GM03348 (cell line): ENCODE results near the gene LRRFIP2.
"Not testable (repeated sequence)": the region's sequence is repeated elsewhere in the genome, so short reads cannot be mapped to it uniquely, and the experiment has no call there.

Experiments
- DNase-seq: peaks from one replicate; pipeline ENCODE4 v3.0.0; 2012; ENCODE audit warnings: low spot score

Gene LRRFIP2

DNA sequence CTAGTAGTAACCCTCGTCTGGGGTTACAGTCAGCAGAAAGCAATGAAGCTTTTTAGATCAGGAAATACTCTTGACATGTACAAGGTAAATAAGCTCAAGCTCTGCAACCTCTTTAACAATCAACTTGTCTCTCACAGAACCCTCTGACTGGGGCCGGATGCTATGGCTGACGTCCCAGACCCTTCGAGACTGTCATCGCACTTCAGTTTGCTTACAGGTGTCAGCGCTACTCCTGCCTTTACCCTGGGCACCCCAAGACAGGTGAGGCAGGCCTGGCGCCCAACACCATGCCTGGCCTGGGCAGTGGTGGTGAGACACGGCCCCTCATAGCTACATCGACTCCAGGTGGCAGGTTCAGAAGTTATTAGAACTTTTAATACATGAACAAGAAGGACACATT, 30.6 kb downstream of the LRRFIP2 start:
- DNase-seq = no peak

DNA sequence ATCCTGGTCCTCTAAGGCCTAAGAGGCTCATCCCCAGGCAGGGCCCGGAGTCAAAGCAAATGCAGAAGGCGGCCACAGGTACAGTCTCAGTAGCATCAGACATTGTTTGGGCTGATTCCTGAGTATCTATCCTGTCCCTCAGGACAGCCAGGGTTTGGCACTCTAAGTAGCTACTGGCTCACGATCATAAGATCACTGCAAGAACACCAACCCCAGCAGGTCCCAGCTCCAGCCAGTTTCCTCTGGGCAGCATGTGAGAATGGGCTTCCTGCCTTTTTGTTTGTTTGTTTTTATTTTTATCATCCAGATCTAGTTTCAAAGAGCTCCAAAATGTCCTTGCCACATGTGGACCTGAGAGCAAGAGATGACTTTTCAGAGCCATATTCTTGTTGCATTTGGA, 32.7 kb downstream of the LRRFIP2 start:
- DNase-seq = no peak

DNA sequence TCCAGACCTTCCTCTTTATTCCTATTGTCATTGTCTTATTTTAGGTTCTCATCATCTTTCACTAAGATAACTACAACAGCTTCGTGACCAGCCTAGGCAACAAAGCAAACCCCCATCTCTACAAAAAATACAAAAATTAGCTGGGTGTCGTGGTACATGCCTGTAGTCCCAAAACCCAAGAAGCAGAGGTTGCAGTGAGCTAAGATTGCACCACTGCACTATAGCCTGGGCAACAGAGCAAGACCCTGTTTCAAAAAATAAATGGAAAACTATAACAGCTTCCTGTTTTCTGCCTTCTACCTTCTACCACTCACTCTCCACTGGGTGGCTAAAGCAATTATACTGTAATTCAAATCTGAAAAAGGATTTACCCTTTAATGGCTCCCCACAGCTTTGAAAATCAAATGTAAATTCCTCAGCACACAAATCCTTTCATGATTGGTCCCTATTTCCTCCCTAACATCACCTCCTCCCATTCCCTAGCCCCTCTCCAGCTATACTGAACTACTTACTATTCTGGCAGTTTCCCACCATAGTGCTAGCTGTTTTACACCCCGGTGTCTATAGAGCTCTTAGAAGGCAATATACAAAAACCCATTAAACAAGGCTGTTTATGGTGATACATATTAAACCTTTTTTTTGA, 33.4 kb downstream of the LRRFIP2 start:
- no peak for DNase-seq

DNA sequence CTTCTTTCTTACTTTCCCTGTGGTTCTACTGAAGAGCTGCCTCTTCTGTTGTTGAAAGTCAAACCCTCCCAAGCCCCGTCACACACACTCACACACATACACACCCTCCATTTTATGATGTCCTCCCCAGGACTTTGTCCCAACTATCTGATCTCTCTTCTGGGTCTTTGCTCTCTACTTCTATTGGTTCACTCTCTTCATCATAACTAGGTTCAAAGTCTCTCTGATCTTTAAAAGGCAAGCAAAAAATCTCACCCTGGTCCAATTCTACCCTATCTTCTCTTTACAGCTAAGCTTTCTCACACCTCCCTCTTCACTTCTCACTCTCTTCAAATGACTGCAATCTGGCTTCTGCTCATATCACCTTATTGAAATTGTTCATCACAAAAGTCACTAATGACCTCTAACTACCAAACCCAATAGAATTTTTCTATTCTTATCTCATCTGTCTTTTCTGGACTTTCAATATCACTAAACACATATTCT, 34.8 kb downstream of the LRRFIP2 start:
- DNase-seq = no peak

DNA sequence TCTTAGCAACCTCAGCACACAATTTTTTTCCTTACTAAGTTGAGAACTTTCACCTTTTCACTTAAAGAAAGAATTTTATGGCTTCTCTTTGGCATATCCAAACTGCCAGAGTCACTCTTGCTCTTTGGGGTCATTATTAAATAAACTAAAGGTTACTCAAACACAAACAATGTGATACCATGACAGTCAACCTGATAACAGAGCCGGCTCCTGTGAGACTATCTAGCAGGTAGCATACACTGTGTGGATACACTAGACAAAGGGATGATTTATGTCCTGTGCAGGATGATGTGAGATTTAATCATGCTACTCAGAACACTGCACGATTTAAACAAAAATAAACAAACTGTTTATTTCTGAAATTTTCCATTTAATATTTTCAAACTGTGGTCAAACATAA, 35.6 kb downstream of the LRRFIP2 start:
- no peak for DNase-seq

DNA sequence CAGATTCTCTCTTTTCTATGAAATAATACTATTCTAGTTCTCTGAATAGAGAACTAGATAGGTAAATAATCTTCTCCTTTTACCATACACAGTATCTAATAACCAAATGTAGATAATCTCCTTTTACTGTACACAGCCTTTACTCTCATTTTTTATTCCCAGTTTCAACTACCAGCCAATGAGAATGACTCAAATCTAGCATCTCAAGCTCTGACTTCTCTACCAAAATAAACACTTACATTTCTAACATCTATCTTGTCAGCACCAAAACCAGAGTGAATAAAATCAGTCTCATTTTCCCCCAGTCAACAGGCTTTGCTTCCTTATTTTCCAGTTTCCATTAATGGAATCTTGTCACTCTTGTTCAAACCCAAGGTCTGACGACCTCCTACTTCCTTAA, 36.9 kb downstream of the LRRFIP2 start:
- no peak for DNase-seq

DNA sequence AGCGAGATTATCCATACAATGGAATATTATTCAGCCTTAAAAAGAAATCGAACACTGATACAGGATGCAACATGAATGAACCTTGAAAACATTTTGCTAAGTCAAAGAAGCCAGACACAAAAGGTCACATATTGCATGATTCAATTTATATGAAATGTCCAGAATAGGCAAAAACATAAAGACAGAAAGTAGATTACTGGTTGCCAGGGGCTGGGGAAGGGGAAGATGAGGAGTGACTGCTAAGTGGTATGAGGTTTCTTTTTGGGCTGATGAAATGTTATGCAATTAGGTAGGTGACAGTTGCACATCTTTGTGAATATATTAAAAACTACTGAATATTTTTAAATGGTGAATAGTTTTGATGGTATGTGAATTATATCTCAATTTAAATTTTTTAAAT, 38.3 kb downstream of the LRRFIP2 start:
- no peak for DNase-seq

DNA sequence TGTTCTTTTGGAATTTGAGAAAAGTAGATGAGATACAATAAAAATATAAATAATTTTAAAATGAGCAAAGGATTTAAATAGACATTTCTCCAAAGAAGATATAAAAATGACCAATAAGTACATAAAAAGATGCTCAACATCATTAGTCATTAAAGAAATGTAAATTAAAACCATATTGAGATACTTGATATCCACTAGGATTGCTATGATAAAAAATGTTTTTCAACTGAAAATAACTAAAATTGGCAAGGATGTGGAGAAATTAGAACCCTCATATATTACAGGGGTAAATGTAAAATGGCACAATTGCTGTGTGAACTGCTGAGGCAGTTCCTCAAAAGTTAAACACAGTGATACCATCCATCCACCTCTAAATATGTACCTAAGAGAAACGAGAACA, 38.8 kb downstream of the LRRFIP2 start:
- DNase-seq = no peak

DNA sequence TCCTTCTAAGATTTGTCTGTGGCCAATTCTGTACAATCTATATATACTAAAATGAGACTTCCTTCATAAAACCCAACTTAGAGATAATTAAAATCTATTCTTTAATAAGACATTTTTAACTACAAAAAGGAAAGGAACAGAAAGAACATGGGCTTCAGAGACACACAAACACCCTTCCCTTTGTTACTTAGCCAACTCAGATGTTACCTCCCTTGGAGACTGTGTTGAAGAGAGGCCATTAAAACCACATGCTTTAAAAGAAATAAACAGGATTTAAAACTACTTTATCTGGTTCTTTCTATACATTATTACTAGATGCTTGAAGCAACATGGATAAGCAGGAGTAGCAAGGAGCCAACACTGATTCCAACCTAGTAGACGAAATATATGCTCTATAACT, 42.0 kb downstream of the LRRFIP2 start:
- no peak for DNase-seq

DNA sequence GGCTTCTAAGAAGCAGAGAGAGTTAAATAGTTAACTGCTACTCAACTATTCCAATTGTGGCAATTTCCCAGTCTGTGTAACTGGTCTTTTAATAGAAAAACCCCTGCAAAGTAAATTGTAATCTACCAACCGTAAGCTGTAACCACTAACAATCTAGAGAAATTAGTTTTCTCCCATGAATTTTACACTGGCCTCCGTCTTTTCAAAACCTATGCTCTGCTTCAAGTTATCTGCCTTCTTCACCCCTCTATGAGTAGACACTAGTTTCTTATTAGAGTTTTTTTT, 42.6 kb downstream of the LRRFIP2 start:
- DNase-seq = no peak

DNA sequence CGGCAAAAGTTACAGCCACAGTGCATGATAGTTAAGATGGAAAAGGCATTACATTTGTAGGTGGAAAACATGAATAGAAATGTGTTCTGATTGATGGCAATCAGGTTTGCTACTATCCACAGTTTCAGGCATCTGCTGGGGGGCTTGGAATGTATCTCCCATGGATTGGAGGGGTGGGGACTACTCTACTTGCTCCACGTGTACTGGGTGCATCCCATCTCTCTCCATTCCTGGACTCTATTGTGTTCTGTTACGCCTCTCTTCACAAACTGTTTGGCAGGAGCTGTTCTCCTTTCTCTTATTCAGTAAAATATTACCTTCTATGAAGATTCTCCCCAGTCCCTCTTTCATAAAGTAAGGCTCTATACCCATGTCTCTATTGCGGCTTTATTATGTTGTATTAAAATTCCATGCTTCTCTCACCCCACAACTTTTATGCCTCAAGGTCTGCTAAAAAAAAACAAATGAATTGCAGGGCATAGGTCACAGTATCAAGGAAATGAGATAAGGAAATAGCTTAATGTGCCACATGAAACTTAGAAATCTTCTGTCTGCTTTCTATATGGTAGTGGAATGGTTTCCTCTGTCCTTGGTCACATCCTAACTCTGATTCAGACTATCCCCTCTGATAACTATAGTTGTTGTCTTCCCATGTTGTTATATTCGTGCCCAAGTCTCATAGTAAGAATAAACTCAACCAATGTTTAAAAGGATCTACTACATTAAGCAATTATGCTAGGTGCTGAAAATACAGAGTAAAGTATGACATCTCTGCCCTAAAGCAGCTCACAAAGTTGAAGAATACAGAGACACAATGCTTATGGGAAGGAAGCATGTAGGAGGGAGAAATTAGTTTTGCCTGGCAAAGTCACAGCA, 43.2 kb downstream of the LRRFIP2 start:
- no peak for DNase-seq

DNA sequence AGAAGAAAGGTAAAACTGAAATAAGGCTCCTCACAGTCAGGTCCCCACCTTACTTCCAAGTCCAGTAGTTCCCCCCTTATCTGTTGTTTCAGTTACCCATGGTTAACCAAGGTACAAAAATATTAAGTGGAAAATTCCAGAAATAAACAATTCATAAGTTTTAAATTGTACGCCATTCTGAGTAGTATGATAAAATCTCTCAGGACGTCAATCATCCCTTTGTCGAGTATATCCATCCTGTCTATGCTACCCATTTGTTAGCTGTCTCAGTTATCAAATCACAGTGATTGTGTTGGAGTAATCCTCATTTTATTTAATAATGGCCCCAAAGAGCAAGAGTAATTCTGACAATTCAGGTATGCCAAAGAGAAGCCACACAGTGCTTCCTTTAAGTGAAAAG, 43.9 kb downstream of the LRRFIP2 start:
- DNase-seq = no peak

DNA sequence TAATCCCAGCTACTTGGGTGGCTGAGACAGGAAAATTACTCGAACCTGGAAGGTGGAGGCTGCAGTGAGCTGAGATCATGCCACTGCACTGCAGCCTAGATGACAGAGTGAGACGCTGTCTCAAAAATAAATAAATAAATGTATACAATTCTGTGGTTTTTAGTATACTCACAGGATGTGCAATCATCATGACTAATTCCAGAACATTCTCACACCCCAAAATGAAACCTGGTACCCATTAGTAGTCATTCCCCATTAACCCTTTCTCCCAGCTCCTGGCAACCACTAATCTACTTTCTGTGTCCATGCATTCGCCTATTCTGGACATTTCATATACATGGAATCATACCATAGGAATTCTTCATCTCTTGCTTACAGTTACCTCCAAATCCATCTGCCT, 44.5 kb downstream of the LRRFIP2 start:
- no peak for DNase-seq

DNA sequence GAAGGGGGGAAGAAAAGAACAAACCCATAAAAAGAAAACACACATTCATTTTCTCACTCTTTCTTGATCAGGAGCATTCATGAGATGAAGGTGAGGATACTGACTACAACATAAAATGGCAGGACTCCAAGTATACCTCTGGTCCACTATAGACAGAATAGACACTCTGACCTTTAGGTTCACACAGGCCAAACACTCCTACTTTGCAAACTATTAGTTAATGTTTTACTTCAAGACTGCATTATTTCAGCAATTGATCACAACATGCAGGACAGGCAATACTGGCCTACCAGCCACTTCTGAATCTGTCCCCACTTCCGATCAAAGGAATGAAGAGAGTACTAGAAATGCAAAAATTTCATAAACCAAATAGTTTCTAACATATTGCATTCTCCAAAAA, 47.0 kb downstream of the LRRFIP2 start:
- DNase-seq = no peak

DNA sequence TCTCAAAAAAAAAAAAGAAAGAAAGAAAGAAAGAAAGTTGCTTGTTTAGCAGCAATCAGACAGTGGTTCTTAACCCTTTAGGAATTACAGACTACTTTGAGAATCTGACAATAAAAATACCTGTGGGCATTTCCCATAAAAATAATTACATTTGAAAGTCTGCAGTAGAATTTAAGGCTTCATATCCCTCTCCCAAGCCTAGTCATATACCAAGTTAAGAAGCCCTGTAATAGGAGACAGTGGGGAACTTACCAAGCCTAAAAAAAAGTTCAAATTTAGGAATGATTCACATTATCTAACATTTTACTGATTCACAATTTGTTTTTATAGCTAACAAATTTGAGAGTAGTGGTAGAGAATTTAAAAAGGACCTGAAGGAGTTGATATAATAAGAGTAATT, 47.5 kb downstream of the LRRFIP2 start:
- no peak for DNase-seq

DNA sequence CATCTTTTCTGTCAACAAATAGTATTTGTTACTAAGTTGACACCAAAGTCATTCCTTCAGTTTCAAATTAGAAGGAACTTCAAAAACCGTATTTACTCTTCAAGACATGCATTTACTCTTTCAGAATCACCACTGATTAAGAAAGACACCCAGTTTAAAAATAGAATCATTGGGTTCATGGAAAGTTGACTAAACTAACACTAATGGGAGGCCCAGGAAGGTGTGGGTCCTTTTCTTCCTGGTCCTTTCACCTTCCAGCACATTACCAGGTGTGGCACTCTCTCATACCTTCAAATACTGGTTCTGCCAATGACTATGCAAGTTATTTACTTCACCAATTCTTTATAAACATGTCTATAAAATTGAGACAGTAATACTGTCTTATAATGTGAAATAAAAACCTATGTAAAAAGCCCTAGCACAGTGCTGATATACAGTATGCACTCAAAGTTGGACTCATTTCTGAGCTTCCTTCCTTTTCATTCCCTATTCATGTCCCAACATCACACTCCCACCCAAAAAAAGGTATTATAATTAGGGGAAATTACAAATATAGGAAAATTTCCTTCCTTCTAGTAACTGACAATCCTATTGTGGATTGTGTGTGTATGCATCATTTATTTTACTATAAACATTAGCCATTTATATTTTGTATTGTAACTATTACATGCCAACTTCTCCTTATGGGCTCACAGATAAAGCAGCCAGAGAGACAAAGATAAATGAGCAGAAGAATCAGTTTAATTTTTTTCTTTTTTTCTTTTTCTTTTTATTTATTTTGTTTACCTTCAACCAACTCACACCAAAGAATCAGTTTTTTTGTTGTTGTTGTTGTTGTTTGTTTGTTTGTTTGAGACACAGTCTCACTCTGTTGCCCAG, 48.9 kb downstream of the LRRFIP2 start:
- DNase-seq = no peak

DNA sequence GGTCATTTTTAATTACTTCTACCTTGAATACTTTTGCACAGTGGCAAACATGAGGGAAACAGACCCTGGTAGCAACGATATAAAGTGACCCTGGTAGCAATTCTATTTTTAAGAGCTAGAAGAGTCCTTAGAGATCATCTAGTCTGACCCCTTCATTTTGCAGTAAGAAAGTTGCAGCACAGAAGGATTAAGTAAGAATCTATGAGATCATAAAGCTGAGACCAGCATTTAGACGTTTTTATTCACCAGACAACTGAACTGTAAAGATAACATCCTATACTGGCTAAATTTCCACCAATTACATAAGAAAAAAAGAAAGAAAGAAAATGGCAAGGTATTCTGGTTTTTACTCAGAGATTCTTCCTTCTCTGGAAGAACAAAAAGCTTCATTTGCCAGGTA, 49.9 kb downstream of the LRRFIP2 start:
- DNase-seq = no peak

DNA sequence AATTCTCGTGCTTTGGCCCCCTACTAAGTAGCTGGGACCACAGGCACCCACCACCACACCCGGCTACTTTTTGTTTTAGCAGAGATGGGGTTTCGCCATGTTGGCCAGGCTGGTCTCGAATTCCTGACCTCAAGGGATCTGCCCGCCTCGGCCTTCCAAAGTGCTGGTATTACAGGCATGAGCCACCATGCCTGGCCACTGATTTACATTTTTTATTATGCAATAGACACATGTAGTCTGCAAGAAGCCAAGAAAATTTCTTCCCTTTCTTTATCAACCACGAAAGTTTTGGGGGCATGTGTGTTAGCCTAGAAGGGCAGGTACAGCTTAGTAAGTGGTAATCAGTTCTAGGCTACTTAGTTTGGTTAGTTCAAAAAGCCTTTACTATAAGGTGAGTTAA, 51.1 kb downstream of the LRRFIP2 start:
- DNase-seq = no peak

DNA sequence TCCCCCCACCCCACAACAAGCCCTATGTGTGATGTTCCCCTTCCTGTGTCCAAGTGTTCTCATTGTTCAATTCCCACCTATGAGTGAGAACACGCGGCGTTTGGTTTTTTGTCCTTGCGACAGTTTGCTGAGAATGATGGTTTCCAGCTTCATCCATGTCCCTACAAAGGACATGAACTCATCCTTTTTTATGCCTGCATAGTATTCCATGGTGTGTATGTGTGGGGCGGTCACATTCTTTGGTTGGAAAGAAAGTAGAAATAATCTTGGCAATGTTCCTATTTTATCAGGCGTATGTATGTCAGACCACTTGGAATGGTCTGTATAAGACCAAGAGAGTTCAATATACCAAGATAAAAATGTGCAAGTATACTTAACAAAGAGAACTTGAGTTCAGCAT, 52.3 kb downstream of the LRRFIP2 start:
- not testable (repeated sequence) for DNase-seq

DNA sequence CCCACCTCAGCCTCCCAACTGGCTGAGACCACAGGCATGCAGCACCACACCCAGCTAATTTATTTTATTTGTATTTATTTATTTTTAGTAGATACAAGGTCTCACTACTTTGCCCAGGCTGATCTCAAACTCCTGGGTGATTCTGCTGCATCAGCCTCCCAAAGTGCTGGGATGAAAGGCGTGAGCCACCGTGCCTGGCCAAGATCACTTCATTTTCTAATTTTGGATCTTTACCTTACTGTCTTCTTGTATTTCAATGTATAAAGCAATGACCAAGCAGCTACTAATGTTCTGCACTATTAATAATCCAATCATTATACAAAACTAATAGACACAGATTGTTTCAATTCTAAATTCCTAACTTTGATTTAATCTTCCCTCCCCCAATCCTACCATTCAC, 56.2 kb downstream of the LRRFIP2 start:
- DNase-seq = no peak

DNA sequence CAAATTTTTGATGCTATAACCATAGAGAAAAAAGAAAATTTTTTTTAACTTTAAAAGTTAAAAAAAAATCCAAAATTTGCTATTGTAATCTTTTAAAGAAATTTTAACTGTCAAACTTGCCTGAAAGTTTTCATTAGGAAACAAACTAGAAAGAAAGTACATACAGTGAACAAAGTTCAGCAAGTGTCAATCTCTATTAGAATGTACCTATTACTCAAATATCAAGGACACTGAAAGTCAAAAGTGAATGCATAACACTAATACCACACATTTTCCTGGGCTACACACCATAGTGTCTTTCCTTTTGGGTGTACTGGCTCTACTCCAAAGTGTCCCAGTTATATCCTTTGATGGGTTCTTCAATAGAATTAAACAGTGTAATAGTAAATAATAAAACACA, 56.8 kb downstream of the LRRFIP2 start:
- DNase-seq = no peak

DNA sequence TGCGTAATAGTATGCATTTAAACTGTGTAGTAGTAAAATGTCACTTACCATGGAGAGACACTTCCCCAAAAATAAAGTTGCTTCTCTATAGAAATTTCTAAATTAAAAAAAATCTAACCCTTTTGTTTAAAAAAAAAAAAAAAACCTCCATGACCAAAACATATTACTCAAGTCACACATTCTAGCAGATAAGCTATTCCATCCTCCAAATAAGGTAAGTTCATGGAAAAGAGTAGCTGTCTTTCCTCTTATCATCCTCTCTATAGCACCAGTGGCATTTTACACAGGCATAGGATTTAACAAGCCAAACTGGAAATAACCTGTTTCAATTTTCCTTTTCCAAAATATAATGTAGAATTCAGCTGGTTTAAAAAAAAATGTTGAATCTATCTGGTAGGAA, 57.4 kb downstream of the LRRFIP2 start:
- DNase-seq = no peak

DNA sequence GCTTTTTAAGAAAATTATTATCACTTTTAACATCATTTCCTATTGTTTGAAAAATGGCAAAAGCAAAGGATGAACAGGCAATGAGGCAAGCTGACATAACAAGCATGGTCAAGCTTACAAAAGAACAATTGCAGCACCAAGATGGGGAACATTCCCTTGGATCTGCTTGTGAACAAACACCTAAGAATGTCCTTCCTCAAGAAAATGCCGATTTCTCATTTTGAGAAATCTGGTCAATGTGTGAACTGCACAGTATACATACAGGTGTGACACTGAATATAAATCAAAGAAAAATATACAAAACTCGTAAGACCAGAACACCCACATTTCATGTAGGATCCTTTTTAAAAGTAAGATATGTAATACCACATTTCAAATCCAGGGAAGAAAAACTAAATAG, 58.9 kb downstream of the LRRFIP2 start:
- no peak for DNase-seq
